H4 (cell line): ENCODE measurements around the gene TEX19. TPM values are rescaled to one million over a fixed set of nuclear protein-coding genes. Genes with fewer than 3 reads are reported as not detected.

ENCODE experiments used
- DNase-seq: peaks from one replicate; pipeline ENCODE4 v3.0.0-alpha.2; 2015; ENCODE audit warnings: low spot score
- total RNA-seq: library from RNA; depleted of rRNA; stranded (reverse); fragments of >200 nt; shearing (Covaris generic); gene quantifications from 2 replicates; pipeline ENCODE4 v1.2.3, GENCODE V29; 2014

The TEX19 gene
- total RNA-seq, 1 experiment from 2014 or later: 0.68 TPM

- no peak for DNase-seq
Observed at GRCh38 chr17:82321947-82322466, 37.0 kb upstream of the TEX19 start.

GRCh38 chr17:82322526-82323453 lies 36.3 kb upstream of the TEX19 start:
- no peak for DNase-seq

GRCh38 chr17:82323514-82324234 lies 35.4 kb upstream of the TEX19 start:
- no peak for DNase-seq

- no peak for DNase-seq
Observed at GRCh38 chr17:82324566-82325285, 34.3 kb upstream of the TEX19 start.

- no peak for DNase-seq
Observed at GRCh38 chr17:82325286-82326180, 33.5 kb upstream of the TEX19 start.

GRCh38 chr17:82327289-82327688 lies 31.8 kb upstream of the TEX19 start:
- DNase-seq: no peak

- no peak for DNase-seq
Observed at GRCh38 chr17:82327757-82328140, 31.3 kb upstream of the TEX19 start.

- no peak for DNase-seq
Observed at GRCh38 chr17:82328141-82328993, 30.7 kb upstream of the TEX19 start.

- DNase-seq: no peak
Observed at GRCh38 chr17:82328994-82329507, 30.0 kb upstream of the TEX19 start.

- DNase-seq: no peak
Observed at GRCh38 chr17:82329683-82330321, 29.2 kb upstream of the TEX19 start.

GRCh38 chr17:82330322-82331239 lies 28.5 kb upstream of the TEX19 start:
- DNase-seq: peak; percentile 85

- DNase-seq: no peak
Observed at GRCh38 chr17:82331345-82331939, 27.6 kb upstream of the TEX19 start.

- peak; percentile 48 for DNase-seq
Observed at GRCh38 chr17:82332669-82333278, 26.3 kb upstream of the TEX19 start.

GRCh38 chr17:82333279-82334171 lies 25.5 kb upstream of the TEX19 start, which contains the start of gene SECTM1:
TSS of gene SECTM1 (minus strand) at chr17:82333766. CDS start at chr17:82327240, 6,526 bp downstream.
- peak; percentile 37 for DNase-seq

GRCh38 chr17:82334204-82334621 lies 24.8 kb upstream of the TEX19 start:
- no peak for DNase-seq
